CD8-positive, alpha-beta memory T cell (primary cell): ENCODE results near the gene DTNB. TPM values are rescaled to one million over a fixed set of nuclear protein-coding genes. Genes with fewer than 3 reads are reported as not detected.

Source experiments
- CTCF ChIA-PET: fragments of 350-600 bp; sonication (Branson Sonifier 250); formaldehyde crosslinking; loops from one replicate; lab custom pipeline; 2021; ENCODE audit warnings: antibody characterized with exemption; lab: Charles Lee
- POLR2A ChIA-PET: fragments of 350-600 bp; sonication (Branson Sonifier 250); formaldehyde crosslinking; loops from one replicate; lab custom pipeline; 2021; ENCODE audit warnings: antibody characterized with exemption; lab: Charles Lee
- DNase-seq, 5 donors: peaks; one replicate each; pipeline versions ENCODE4 v3.0.0 to v3.0.0-alpha.2; 2020 to 2022; ENCODE audit warnings: mixed read lengths in 1 of 5
- H3K27ac ChIP-seq: one replicate; pipeline ENCODE4 v1.7.0; 2013; ENCODE audit warnings: low read depth, mild to moderate bottlenecking, low read length, moderate library complexity
- H3K27me3 ChIP-seq: 2 replicates; pipeline ENCODE4 v1.7.0; 2013; ENCODE audit warnings: low read length, mild to moderate bottlenecking; ENCODE audit not compliant: insufficient read depth, poor library complexity, severe bottlenecking
- H3K36me3 ChIP-seq: 2 replicates; pipeline ENCODE4 v1.7.0; 2013; ENCODE audit warnings: mild to moderate bottlenecking, low read length, moderate library complexity; ENCODE audit not compliant: insufficient read depth
- H3K4me1 ChIP-seq: 2 replicates; pipeline ENCODE4 v1.7.0; 2013; ENCODE audit warnings: mild to moderate bottlenecking, low read length, moderate library complexity; ENCODE audit not compliant: insufficient read depth
- H3K4me3 ChIP-seq: 2 replicates; pipeline ENCODE4 v1.7.0; 2013; ENCODE audit warnings: mild to moderate bottlenecking, low read length
- H3K9me3 ChIP-seq: 2 replicates; pipeline ENCODE4 v1.7.0; 2013; ENCODE audit warnings: mild to moderate bottlenecking, low read length
- H3K27ac Mint-ChIP-seq, 8 donors: one replicate each; pipeline ENCODE4 v1.8.0; 2020 to 2021; ENCODE audit warnings: mixed read lengths in 8 of 8, mild to moderate bottlenecking in 6 of 8, inconsistent platforms in 3 of 8, moderate library complexity in 3 of 8
- H3K27me3 Mint-ChIP-seq, 2 donors: one replicate each; pipeline ENCODE4 v1.8.0; 2020 to 2021; ENCODE audit warnings: mixed read lengths in 2 of 2, mild to moderate bottlenecking in 1 of 2, moderate library complexity in 1 of 2
- H3K36me3 Mint-ChIP-seq, 3 donors: one replicate each; pipeline ENCODE4 v1.8.0; 2020 to 2021; ENCODE audit warnings: mixed read lengths in 3 of 3, inconsistent platforms in 1 of 3, mild to moderate bottlenecking in 1 of 3
- H3K4me1 Mint-ChIP-seq, 3 donors: one replicate each; pipeline ENCODE4 v1.8.0; 2020 to 2021; ENCODE audit warnings: mixed read lengths in 3 of 3, inconsistent platforms in 1 of 3, mild to moderate bottlenecking in 1 of 3
- H3K4me3 Mint-ChIP-seq, 7 donors: one replicate each; pipeline ENCODE4 v1.8.0; 2020 to 2021; ENCODE audit warnings: mixed read lengths in 7 of 7, mild to moderate bottlenecking in 6 of 7, moderate library complexity in 4 of 7, inconsistent platforms in 2 of 7
- H3K9me3 Mint-ChIP-seq, 5 donors: one replicate each; pipeline ENCODE4 v1.8.0; 2020 to 2022; ENCODE audit warnings: mixed read lengths in 5 of 5, mild to moderate bottlenecking in 3 of 5, moderate library complexity in 2 of 5, inconsistent platforms in 1 of 5
- polyA plus RNA-seq: library from polyadenylated mRNA; unstranded; fragments of 300-500 nt; fragmentation: Illumina TruSeq; gene quantifications from one replicate; pipeline ENCODE4 v1.2.3, GENCODE V29; 2021
- total RNA-seq, 2 experiments: library from RNA; stranded (reverse); gene quantifications; one replicate each; pipeline ENCODE4 v1.2.3, GENCODE V29; 2021

Gene DTNB
- total RNA-seq (10 to 100 TPM; 15.2 to 16.8 TPM), polyA plus RNA-seq (19.4 TPM)

- Histone ChIP-seq H3K9me3 (no peaks in the 10 kb centered on the region), H3K4me3 (peak within 1 kb of the TSS; percentile 81), H3K27ac (peak within 1 kb of the TSS; percentile 54), H3K27me3 (no peaks in the 10 kb centered on the region), H3K36me3 (no peaks in the 10 kb centered on the region), H3K4me1 (peaks cover 18% of the 10 kb centered on the region)
- peaks cover 0 to 2% (median 0%) of the 10 kb centered on the region in 3 donors for H3K36me3 Mint-ChIP-seq
- peaks cover 19 to 37% (median 31%) of the 10 kb centered on the region in 3 donors for H3K4me1 Mint-ChIP-seq
- peak within 1 kb of the TSS; percentile 63 to 90 (median 80) for H3K27ac Mint-ChIP-seq
- ChIA-PET POLR2A (interaction anchor here (0.7 to 1.8 kb wide), 2 partner anchors 205 to 218 kb away, joined by 3 to 6 read pairs; partner anchors contain the start of gene ASXL2), CTCF (interaction anchor here (0.8 to 1.2 kb wide), 3 partner anchors 25 to 511 kb away, joined by 3 read pairs; no protein-coding TSS in a partner anchor)
- DNase-seq = peak; percentile 75 to 84 (median 77)
- H3K9me3 Mint-ChIP-seq = no peaks in the 10 kb centered on the region
- peak within 1 kb of the TSS; percentile 84 to 93 (median 87) for H3K4me3 Mint-ChIP-seq
- peaks cover 0 to 1% of the 10 kb centered on the region in 2 donors for H3K27me3 Mint-ChIP-seq
Measured at GRCh38 chr2:25673300-25674076, at the start of gene DTNB. TSS of gene DTNB (minus strand) at chr2:25673577. CDS start at chr2:25652660, 20,917 bp downstream.

DNA sequence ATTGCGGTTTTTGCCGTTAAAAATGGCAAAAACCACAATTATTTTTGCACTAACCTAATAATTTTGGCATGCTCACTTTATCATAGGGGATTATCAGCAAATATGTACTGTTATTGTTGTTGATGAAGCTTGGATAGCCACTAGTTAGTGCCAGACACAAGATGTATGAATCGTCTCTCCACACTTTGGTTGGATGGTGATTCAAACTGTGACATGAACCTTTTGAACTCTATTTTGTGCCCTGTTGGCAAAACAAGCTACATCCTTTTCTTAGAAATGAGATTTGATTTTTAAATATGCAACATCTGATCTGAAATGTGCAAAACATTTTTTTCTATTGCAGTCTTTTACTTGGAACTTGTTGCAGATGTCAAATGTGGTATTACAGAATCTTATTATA, 48.8 kb upstream of the DTNB start:
- H3K4me1 Mint-ChIP-seq = peaks cover 3 to 5% (median 4%) of the 10 kb centered on the region in 3 donors
- H3K9me3 Mint-ChIP-seq = no peaks in the 10 kb centered on the region
- Histone ChIP-seq H3K27me3 (no peaks in the 10 kb centered on the region), H3K4me1 (no peaks in the 10 kb centered on the region), H3K27ac (no peak overlapping the region), H3K9me3 (no peaks in the 10 kb centered on the region), H3K4me3 (no peak overlapping the region), H3K36me3 (no peaks in the 10 kb centered on the region)
- no peak overlapping the region for H3K27ac Mint-ChIP-seq
- H3K36me3 Mint-ChIP-seq = no peaks in the 10 kb centered on the region
- no peak overlapping the region for H3K4me3 Mint-ChIP-seq
- POLR2A ChIA-PET = interaction anchor here (0.6 kb wide), 1 partner anchor 31 kb away, joined by 3 read pairs; no protein-coding TSS in a partner anchor
- CTCF ChIA-PET = no interaction called here
- H3K27me3 Mint-ChIP-seq = peaks cover 8 to 17% of the 10 kb centered on the region in 2 donors
- no peak for DNase-seq

DNA sequence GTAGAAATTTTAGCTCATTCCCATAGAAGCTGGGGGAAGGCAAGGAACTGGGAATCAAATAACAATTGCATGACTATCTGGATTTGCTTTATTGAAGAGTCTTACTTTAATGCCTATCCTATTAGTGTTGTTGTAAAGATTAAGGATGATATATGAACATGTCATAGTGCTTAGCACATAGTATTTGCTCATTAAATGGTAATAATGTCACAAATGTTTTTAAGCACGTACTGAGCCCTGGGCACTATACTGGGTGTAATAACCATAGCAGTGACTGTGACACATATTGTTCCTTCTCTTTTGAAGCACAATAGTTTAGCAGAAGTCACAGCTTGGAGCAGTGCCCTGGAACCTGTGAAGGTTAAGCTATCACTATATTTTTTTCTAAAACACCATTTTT, 47.2 kb upstream of the DTNB start:
- ChIA-PET POLR2A (no interaction called here), CTCF (interaction anchor here (0.9 kb wide), 1 partner anchor 19 kb away, joined by 4 read pairs; no protein-coding TSS in a partner anchor)
- H3K27ac ChIP-seq = no peak overlapping the region
- peaks cover 3 to 5% (median 4%) of the 10 kb centered on the region in 3 donors for H3K4me1 Mint-ChIP-seq
- no peaks in the 10 kb centered on the region for H3K4me1 ChIP-seq
- H3K9me3 ChIP-seq = no peaks in the 10 kb centered on the region
- H3K36me3 Mint-ChIP-seq = no peaks in the 10 kb centered on the region
- no peaks in the 10 kb centered on the region for H3K36me3 ChIP-seq
- peaks cover 8 to 22% of the 10 kb centered on the region in 2 donors for H3K27me3 Mint-ChIP-seq
- H3K27me3 ChIP-seq = no peaks in the 10 kb centered on the region
- DNase-seq = no peak
- H3K27ac Mint-ChIP-seq = no peak overlapping the region
- H3K9me3 Mint-ChIP-seq = no peaks in the 10 kb centered on the region
- no peak overlapping the region for H3K4me3 Mint-ChIP-seq
- no peak overlapping the region for H3K4me3 ChIP-seq

GRCh38 chr2:25714740-25715139, 41.4 kb upstream of the DTNB start:
- H3K9me3 ChIP-seq = no peaks in the 10 kb centered on the region
- no peaks in the 10 kb centered on the region for H3K4me1 ChIP-seq
- H3K27me3 ChIP-seq = no peaks in the 10 kb centered on the region
- POLR2A ChIA-PET = no interaction called here
- H3K4me1 Mint-ChIP-seq = peaks cover 5 to 16% (median 12%) of the 10 kb centered on the region in 3 donors
- peaks cover 12 to 26% of the 10 kb centered on the region in 2 donors for H3K27me3 Mint-ChIP-seq
- no peaks in the 10 kb centered on the region for H3K36me3 Mint-ChIP-seq
- H3K9me3 Mint-ChIP-seq = no peaks in the 10 kb centered on the region
- DNase-seq = no peak
- no peak overlapping the region for H3K27ac Mint-ChIP-seq
- H3K4me3 ChIP-seq = no peak overlapping the region
- H3K36me3 ChIP-seq = no peaks in the 10 kb centered on the region
- CTCF ChIA-PET = no interaction called here
- no peak overlapping the region for H3K4me3 Mint-ChIP-seq
- H3K27ac ChIP-seq = no peak overlapping the region

- Mint-ChIP-seq H3K36me3 (no peaks in the 10 kb centered on the region), H3K27ac (no peak overlapping the region), H3K4me3 (no peak overlapping the region), H3K27me3 (peaks cover 11 to 33% of the 10 kb centered on the region in 2 donors), H3K9me3 (no peaks in the 10 kb centered on the region), H3K4me1 (peaks cover 2 to 12% (median 8%) of the 10 kb centered on the region in 3 donors)
- ChIA-PET POLR2A (no interaction called here), CTCF (no interaction called here)
- H3K27me3 ChIP-seq = no peaks in the 10 kb centered on the region
- no peak overlapping the region for H3K27ac ChIP-seq
- H3K36me3 ChIP-seq = no peaks in the 10 kb centered on the region
- no peak overlapping the region for H3K4me3 ChIP-seq
- no peaks in the 10 kb centered on the region for H3K9me3 ChIP-seq
- no peaks in the 10 kb centered on the region for H3K4me1 ChIP-seq
- no peak for DNase-seq
Measured at GRCh38 chr2:25712455-25712854, 39.1 kb upstream of the DTNB start.

- Histone ChIP-seq H3K9me3 (no peaks in the 10 kb centered on the region), H3K4me1 (no peaks in the 10 kb centered on the region), H3K36me3 (no peaks in the 10 kb centered on the region), H3K4me3 (no peak overlapping the region), H3K27me3 (no peaks in the 10 kb centered on the region), H3K27ac (no peak overlapping the region)
- CTCF ChIA-PET = no interaction called here
- H3K27me3 Mint-ChIP-seq = peaks cover 11 to 29% of the 10 kb centered on the region in 2 donors
- H3K4me3 Mint-ChIP-seq = peak overlapping the region in 5 of 7 donors; percentile 37 to 70 (median 59)
- no peaks in the 10 kb centered on the region for H3K36me3 Mint-ChIP-seq
- no peaks in the 10 kb centered on the region for H3K9me3 Mint-ChIP-seq
- H3K27ac Mint-ChIP-seq = peak overlapping the region in 2 of 8 donors; percentile 37 to 51
- peaks cover 2 to 12% (median 8%) of the 10 kb centered on the region in 3 donors for H3K4me1 Mint-ChIP-seq
- DNase-seq = no peak
- POLR2A ChIA-PET = no interaction called here
Measured at GRCh38 chr2:25711675-25712354, 38.4 kb upstream of the DTNB start.

GRCh38 chr2:25710750-25711149, 37.4 kb upstream of the DTNB start:
- DNase-seq = no peak
- H3K9me3 Mint-ChIP-seq = no peaks in the 10 kb centered on the region

More at GRCh38 chr2:25710750-25711149, 37.4 kb upstream of the DTNB start:
- Mint-ChIP-seq H3K27ac (no peak overlapping the region), H3K4me3 (no peak overlapping the region), H3K4me1 (peaks cover 2 to 12% (median 8%) of the 10 kb centered on the region in 3 donors), H3K36me3 (no peaks in the 10 kb centered on the region), H3K27me3 (peaks cover 11 to 28% of the 10 kb centered on the region in 2 donors)
- no peaks in the 10 kb centered on the region for H3K27me3 ChIP-seq
- no peaks in the 10 kb centered on the region for H3K36me3 ChIP-seq
- ChIA-PET CTCF (interaction anchor here (1.6 to 2.5 kb wide), 2 partner anchors 8 to 11 kb away, joined by 4 to 9 read pairs; no protein-coding TSS in a partner anchor), POLR2A (no interaction called here)
- no peak overlapping the region for H3K27ac ChIP-seq
- no peak overlapping the region for H3K4me3 ChIP-seq
- H3K4me1 ChIP-seq = no peaks in the 10 kb centered on the region
- H3K9me3 ChIP-seq = no peaks in the 10 kb centered on the region
